ENCODE data around the gene NACC2.

Gene NACC2

DNA sequence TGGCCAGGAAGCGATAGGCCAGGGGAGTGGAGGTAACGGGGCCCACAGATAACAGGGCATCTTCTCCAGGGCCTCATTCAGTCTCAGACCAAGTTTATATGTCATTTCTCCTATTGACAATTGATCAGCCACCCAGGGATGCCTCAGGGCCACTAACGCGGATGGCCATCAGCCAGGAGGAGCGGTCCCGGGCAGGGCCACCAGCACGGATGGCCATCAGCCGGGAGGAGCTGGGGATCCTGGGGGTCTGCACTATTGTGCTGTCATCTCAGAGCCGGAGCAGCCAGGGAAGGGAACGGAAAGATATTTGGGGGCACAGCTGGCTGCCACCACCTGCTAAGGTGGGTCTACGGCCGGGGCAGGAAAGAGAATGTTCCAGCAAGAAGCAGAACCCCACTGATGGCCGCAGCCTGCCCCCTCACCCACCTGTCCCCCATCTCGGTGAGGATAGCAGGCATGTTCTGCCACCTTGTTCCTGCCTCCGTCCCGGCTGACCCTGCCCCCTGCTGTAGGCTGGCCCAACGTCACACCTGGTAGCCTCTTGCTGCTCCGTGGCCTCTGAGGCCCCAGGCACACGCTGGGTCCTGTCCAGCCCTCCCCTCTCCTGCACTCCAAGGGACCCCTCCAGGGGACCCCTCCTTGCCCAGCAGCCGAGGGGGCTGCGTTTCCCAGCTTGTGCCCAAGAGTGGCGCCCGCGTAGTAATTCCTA lies 112.4 kb downstream of the NACC2 start:
- Histone ChIP-seq H3K36me3 (ENCODE audit: control insufficient read depth in 2 of 2, insufficient read depth in 1 of 2, low read length in 2 of 2) (no peaks in the 10 kb centered on the region), H3K4me1 (ENCODE audit: control insufficient read depth, insufficient read depth, low read length) (no peaks in the 10 kb centered on the region), H3K27ac (ENCODE audit: extremely low read depth, low read depth, low read length) (no peak overlapping the region), H3K9me3 (ENCODE audit: control insufficient read depth, insufficient read depth, low read depth, low read length) (no peaks in the 10 kb centered on the region), H3K4me3 (ENCODE audit: low read depth, low read length) (no peak overlapping the region)
- CTCF ChIA-PET, result interaction anchor here (0.6 to 1.7 kb wide), 4 partner anchors 7 to 156 kb away, joined by 3 to 11 read pairs (median 4); no protein-coding TSS in a partner anchor
- TF ChIP-seq ZNF600 (tag by site-specific recombination; IDR thresholded peaks at IDR 0.05) (peak; percentile 76), ZNF529 (tag by site-specific recombination; IDR thresholded peaks at IDR 0.05; ENCODE audit: insufficient replicate concordance) (no peak), ZNF391 (tag by site-specific recombination; IDR thresholded peaks at IDR 0.05; ENCODE audit: borderline replicate concordance, low read depth) (no peak), GLIS2 (tag by site-specific recombination; IDR thresholded peaks at IDR 0.05) (0 out of 2 replicates have a peak, but pooled peaks have one; percentile 20), ZNF664 (tag by site-specific recombination; IDR thresholded peaks at IDR 0.05) (peak; percentile 63; the same call in 1 of the 2 replicates), ZNF558 (tag by site-specific recombination; IDR thresholded peaks at IDR 0.05) (no peak)
- TF ChIP-seq, protein P1, sequence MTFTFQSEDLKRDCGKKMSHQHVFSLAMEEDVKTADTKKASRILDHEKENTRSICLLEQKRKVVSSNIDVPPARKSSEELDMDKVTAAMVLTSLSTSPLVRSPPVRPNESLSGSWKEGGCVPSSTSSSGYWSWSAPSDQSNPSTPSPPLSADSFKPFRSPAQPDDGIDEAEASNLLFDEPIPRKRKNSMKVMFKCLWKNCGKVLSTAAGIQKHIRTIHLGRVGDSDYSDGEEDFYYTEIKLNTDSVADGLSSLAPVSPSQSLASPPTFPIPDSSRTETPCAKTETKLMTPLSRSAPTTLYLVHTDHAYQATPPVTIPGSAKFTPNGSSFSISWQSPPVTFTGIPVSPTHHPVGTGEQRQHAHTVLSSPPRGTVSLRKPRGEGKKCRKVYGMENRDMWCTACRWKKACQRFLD (tag by site-specific recombination; IDR thresholded peaks at IDR 0.05), result no peak
- POLR2A ChIA-PET, result no interaction called here

DNA sequence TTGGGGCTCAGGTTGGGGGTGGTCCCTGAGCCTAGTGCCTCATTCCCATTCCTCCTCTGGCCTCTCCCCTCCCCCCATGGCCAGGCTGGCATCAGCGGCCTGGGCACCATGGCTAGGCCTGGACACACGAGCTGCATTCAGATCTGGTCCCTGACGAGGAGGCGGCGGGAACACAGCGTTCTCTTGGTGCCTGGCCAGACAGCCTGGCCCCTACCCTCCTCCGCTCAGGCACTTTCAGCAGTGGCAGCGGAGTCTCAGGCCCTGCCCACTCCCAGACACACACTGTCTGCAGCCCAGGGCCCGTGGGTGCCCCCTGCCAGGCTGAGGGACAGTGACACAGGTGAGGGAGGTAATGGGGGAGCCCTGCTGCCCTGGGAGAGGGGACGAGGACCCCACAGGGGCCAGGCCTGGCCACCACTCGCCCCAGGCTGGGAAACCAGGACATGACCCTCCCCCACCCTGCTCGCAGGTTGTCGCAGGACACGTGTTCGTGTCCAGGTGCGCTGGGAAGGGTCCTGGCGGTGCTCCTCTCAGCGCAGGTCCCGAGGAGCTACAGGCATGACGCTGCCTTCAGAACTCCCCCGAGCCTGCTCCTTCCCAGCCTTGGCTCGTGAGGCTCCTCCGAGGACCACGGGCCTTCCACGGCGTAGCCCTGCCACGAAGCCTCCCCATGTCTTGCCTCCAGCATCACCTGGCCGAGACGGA lies 114.0 kb downstream of the NACC2 start:
- Histone ChIP-seq H3K4me3 (ENCODE audit: low read depth, low read length) (no peak overlapping the region), H3K4me1 (ENCODE audit: control insufficient read depth, insufficient read depth, low read length) (no peaks in the 10 kb centered on the region), H3K36me3 (ENCODE audit: control insufficient read depth in 2 of 2, insufficient read depth in 1 of 2, low read length in 2 of 2) (no peaks in the 10 kb centered on the region), H3K27ac (ENCODE audit: extremely low read depth, low read depth, low read length) (no peak overlapping the region), H3K9me3 (ENCODE audit: control insufficient read depth, insufficient read depth, low read depth, low read length) (no peaks in the 10 kb centered on the region)
- TF ChIP-seq ZBTB11 (tag by site-specific recombination; conservative IDR thresholded peaks at IDR 0.05; ENCODE audit: low read depth) (no peak), KLF10 (tag by site-specific recombination; IDR thresholded peaks at IDR 0.05) (no peak), ZEB2 (tag by site-specific recombination; IDR thresholded peaks at IDR 0.05) (0 out of 2 replicates have a peak, but pooled peaks have one; percentile 35), ZNF521 (tag by site-specific recombination; IDR thresholded peaks at IDR 0.05) (no peak), ZNF280D (tag by site-specific recombination; IDR thresholded peaks at IDR 0.05) (no peak), ZBTB48 (tag by site-specific recombination; IDR thresholded peaks at IDR 0.05) (peak; percentile 65; the same call in 1 of the 2 replicates), GLIS2 (tag by site-specific recombination; IDR thresholded peaks at IDR 0.05) (peak; percentile 46; the same call in 1 of the 2 replicates)
- ChIA-PET POLR2A (no interaction called here), CTCF (interaction anchor here (0.7 kb wide), 1 partner anchor 430 kb away, joined by 4 read pairs; the partner anchor contains the start of genes ENTR1 and PMPCA)

Measured in HEK293 (cell line).